Right lobe of liver (tissue), 6 donors: ENCODE data around the gene POLR2E. TPM values are rescaled to one million over a fixed set of nuclear protein-coding genes. Genes with fewer than 3 reads are reported as not detected.

Experiments used
- ATAC-seq, 4 donors: fragments of 200-7000 bp; cut with Tn5 transposase; one replicate each; pipeline ENCODE4 v1.9.1; 2020; ENCODE audit warnings: mild to moderate bottlenecking in 4 of 4, moderate library complexity in 4 of 4
- DNase-seq, 3 donors: peaks; one replicate each; pipeline ENCODE4 v3.0.0-alpha.2; 2020
- H3K27ac ChIP-seq, 3 donors: fragments of 200-600 bp; one replicate each; pipeline ENCODE4 v1.8.0; 2022
- H3K27me3 ChIP-seq, 2 donors: fragments of 200-600 bp; one replicate each; pipeline ENCODE4 v1.8.0; 2022
- H3K36me3 ChIP-seq, 4 donors: fragments of 200-600 bp; sonication (generic) in 1 of 4; one replicate each; pipeline versions ENCODE4 v1.5.1 to v1.8.0; 2017 to 2022; ENCODE audit warnings: control low read depth in 1 of 4
- H3K4me1 ChIP-seq, 4 donors: fragments of 200-600 bp; sonication (generic) in 1 of 4; one replicate each; pipeline versions ENCODE4 v1.5.1 to v1.8.0; 2017 to 2022; ENCODE audit warnings: control low read depth in 1 of 4
- H3K4me3 ChIP-seq, 3 donors: fragments of 200-600 bp; one replicate each; pipeline ENCODE4 v1.8.0; 2022
- H3K9me3 ChIP-seq, 4 donors: fragments of 200-600 bp; sonication (generic) in 1 of 4; one replicate each; pipeline versions ENCODE4 v1.5.1 to v1.8.0; 2017 to 2022; ENCODE audit warnings: control low read depth in 1 of 4
- POLR2A ChIP-seq: fragments of 450-650 bp; IDR thresholded peaks from one replicate; pipeline ENCODE4 v1.6.1; 2017; ENCODE audit warnings: antibody characterized with exemption, mild to moderate bottlenecking
- WGBS: methylation state at CpG from one replicate; pipeline ENCODE4 v1.1.6; 2018; ENCODE audit warnings: low coverage, low lambda C conversion rate; ENCODE audit not compliant: insufficient coverage; ENCODE audit errors: missing lambda C conversion rate; 5-methylcytosine and 5-hydroxymethylcytosine counted together
- intact Hi-C, 2 donors: fragments of 100-400 bp; cut with DNase I; formaldehyde crosslinking; loops; one replicate each; pipeline versions ENCODE4 v1.11.2 to v1.14.1; 2022
- total RNA-seq, 6 experiments: library from RNA; depleted of rRNA in 2 of 6; stranded (reverse); fragments of >200 nt in 2 of 6; fragmentation: NEBNext Ultra II Directional in 3 of 6; extraction: Animal tissue kit (Norgen Biotek cat#: 25700) in 3 of 6; gene quantifications; one replicate each; pipeline versions ENCODE4 v1.1.0 to v1.2.4, GENCODE V29; 2016 to 2023
- TF ChIP-seq, protein P1 (sequence below), 4 donors: fragments of 200-600 bp in 3 of 4; fragments of 450-650 bp in 1 of 4; IDR thresholded peaks; one replicate each; pipeline versions ENCODE4 v1.5.1 to v1.8.0; 2016 to 2022; ENCODE audit warnings: antibody characterized with exemption in 4 of 4, mild to moderate bottlenecking in 2 of 4
- donor health status: DM: no; HTN: yes; CAD: no.
- donor health status: DM: no; HTN: no; CAD: no.
- donor health status: DM: no; HTN: no; CAD: no.
- donor health status: DM: no; HTN: yes; CAD: no.
- donor health status: DM: no; HTN: yes; CAD: no.

Gene POLR2E
- total RNA-seq, 6 experiments from 2014 or later = 112 to 256 (median 131) TPM

DNA sequence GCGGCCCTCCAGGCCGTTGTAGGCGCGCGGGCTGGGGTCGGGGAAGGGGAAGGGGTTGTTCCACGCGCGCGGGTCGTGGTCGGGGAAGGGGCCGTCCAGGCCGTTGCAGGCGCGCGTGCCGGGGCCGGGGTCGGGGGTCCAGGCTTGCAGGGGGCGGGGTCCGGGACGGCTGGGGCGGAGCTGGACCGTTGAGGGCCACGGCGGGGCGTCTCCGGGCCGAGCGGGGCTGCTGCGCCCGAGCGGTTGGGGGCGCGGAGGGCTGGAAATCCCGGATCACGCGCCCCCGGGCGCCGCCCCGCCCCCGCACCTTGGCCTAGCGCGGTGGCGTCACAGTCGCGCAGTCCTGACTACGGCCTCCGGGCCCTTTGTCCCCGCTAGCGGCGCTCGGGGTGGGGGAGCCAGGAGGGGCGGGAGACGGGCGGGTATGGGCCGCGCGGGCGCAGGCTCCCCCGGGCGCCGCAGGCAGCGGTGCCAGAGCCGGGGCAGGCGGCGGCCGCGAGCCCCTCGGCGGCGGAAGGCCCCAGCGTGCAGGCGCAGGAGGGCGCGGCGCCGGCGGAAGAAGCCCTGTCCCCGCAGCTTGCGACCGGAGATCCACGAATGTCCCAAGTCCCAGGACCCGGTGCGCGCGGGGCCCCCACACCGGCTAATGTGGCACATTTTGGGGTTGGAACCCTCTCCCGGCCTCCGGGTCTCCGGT lies 9.3 kb upstream of the POLR2E start:
- DNase-seq = peak; percentile 87 to 88 (median 88)
- TF ChIP-seq, protein P1, sequence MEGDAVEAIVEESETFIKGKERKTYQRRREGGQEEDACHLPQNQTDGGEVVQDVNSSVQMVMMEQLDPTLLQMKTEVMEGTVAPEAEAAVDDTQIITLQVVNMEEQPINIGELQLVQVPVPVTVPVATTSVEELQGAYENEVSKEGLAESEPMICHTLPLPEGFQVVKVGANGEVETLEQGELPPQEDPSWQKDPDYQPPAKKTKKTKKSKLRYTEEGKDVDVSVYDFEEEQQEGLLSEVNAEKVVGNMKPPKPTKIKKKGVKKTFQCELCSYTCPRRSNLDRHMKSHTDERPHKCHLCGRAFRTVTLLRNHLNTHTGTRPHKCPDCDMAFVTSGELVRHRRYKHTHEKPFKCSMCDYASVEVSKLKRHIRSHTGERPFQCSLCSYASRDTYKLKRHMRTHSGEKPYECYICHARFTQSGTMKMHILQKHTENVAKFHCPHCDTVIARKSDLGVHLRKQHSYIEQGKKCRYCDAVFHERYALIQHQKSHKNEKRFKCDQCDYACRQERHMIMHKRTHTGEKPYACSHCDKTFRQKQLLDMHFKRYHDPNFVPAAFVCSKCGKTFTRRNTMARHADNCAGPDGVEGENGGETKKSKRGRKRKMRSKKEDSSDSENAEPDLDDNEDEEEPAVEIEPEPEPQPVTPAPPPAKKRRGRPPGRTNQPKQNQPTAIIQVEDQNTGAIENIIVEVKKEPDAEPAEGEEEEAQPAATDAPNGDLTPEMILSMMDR (IDR thresholded peaks at IDR 0.05) = peak in 1 of 4 donors; percentile 11
- peak; percentile 14 for TF ChIP-seq POLR2A
- intact Hi-C loops = no loop called here
- H3K27ac ChIP-seq = peak overlapping the region; percentile 83 to 94 (median 92)
- H3K4me3 ChIP-seq = peak overlapping the region; percentile 68 to 79 (median 78)
- H3K27me3 ChIP-seq = no peaks in the 10 kb centered on the region
- peaks cover 0 to 30% (median 12%) of the 10 kb centered on the region in 4 donors for H3K36me3 ChIP-seq
- 0% methylated on average over 1 of the region's 93 CpGs for WGBS
- no peaks in the 10 kb centered on the region for H3K9me3 ChIP-seq
- peak; percentile 18 to 56 (median 41) for ATAC-seq
- H3K4me1 ChIP-seq = peaks cover 2 to 35% (median 14%) of the 10 kb centered on the region in 4 donors

DNA sequence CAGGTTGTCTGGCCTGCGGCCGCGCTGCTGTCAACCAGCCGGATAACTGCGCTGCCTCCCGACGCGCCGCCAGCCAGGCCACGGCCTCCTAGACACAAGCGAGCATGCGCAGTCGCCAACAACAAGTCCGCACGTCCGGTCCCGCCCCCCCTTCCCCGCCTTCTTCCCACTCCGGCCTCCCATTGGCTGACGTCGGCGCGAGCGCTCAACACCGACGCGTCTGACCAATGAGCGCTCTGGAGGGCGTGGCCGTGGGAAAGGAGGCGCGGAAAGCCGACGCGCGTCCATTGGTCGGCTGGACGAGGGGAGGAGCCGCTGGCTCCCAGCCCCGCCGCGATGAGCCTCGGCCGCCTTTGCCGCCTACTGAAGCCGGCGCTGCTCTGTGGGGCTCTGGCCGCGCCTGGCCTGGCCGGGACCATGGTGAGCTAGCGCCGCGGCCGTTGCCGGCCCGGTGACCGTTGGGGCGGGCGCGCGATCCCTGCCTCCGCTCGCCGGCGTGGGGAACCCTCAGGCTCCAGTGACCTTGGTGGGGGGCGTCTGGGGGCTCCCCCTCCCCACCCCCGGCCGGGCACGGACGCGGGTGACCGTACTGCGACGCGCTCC lies 8.6 kb upstream of the POLR2E start, which contains the start of gene GPX4:
Gene GPX4 (plus strand): TSS at position 287 of the 603 bp plus-strand sequence. CDS start 50 bp downstream, at position 337.
- peak; percentile 99 for TF ChIP-seq POLR2A
- TF ChIP-seq, protein P1 (IDR thresholded peaks at IDR 0.05) = no peak
- Histone ChIP-seq H3K27ac (peak within 1 kb of the TSS; percentile 83 to 94 (median 92)), H3K36me3 (peaks cover 0 to 25% (median 9%) of the 10 kb centered on the region in 4 donors), H3K4me1 (peaks cover 2 to 42% (median 19%) of the 10 kb centered on the region in 4 donors), H3K27me3 (no peaks in the 10 kb centered on the region), H3K9me3 (no peaks in the 10 kb centered on the region), H3K4me3 (peak within 1 kb of the TSS; percentile 68 to 79 (median 78))
- peak; percentile 100 for DNase-seq
- peak; percentile 71 to 88 (median 85) for ATAC-seq
- intact Hi-C loops = no loop called here
- 0% methylated on average over 27 of the region's 75 CpGs for WGBS

DNA sequence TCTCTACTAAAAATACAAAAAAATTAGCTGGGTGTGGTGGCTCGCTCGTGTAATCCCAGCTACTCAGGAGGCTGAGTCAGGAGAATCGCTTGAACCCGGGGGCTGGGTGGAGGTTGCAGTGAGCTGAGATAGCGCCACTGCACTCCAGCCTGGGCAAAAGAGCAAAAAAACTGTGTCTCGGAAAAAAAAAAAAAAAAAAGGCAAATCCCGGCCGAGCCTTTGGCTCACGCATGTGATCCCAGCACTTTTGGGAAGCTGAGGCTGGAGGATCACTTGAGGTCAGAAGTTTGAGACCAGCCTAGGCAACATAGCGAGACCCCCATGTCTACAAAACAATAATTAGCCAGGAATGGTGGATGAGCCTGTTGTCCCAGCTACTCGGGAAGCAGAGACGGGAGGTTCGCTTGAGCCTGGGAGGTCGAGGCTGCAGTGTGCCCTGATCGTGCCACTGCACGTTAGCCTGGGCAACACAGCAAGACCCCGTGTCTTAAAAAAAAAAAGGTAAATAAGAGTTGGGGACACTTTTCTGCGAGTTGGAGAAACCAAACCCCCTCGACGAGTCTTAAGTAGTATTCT lies 8.0 kb upstream of the POLR2E start:
- intact Hi-C loops = no loop called here
- Histone ChIP-seq H3K27me3 (no peaks in the 10 kb centered on the region), H3K9me3 (no peaks in the 10 kb centered on the region), H3K36me3 (peaks cover 0 to 21% (median 8%) of the 10 kb centered on the region in 4 donors), H3K4me3 (peak overlapping the region in 2 of 3 donors; percentile 38 to 78), H3K4me1 (peaks cover 2 to 46% (median 22%) of the 10 kb centered on the region in 4 donors), H3K27ac (peak overlapping the region; percentile 80 to 89 (median 83))
- WGBS = 15% methylated on average over 11 of the region's 20 CpGs
- DNase-seq (no peak), ATAC-seq (no peak)
- TF ChIP-seq POLR2A = no peak
- TF ChIP-seq, protein P1 (IDR thresholded peaks at IDR 0.05) = no peak

DNA sequence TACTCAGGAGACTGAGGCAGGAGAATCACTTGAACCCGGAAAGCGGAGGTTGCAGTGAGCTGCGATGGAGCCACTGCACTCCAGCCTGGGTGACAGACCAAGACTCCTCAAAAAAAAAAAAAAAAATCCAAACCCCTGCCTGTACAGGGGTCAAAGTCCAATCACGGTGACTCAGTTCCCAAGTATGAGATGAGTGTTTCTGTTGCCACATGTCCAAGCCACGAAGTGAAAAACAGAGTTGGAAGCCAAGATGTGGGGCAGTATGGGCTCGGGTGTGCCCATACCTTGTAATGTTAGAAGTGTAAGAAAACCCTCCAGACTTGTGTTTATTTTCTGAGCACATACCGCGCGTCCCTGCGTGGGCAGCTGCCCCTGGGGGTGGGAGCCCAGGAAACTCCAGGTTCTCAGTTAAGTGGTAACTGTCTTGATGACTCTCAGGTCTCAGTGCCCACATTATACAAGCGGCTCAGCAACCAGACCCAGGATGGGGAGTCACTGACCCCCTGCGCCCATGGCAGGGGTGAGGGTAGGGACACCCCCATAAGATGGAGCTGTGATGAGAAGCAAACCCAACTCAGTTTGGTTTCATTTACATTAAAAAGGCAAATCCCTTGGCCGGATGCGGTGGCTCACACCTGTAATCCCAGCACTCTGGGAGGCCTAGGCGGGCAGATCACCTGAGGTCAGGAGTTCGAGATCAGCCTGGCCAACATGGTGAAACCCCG lies 7.4 kb upstream of the POLR2E start:
- Histone ChIP-seq H3K4me1 (peaks cover 2 to 47% (median 23%) of the 10 kb centered on the region in 4 donors), H3K4me3 (no peak overlapping the region), H3K27ac (peak overlapping the region; percentile 80 to 89 (median 83)), H3K36me3 (peaks cover 0 to 15% (median 7%) of the 10 kb centered on the region in 4 donors), H3K27me3 (no peaks in the 10 kb centered on the region), H3K9me3 (no peaks in the 10 kb centered on the region)
- 44% methylated on average over 10 of the region's 17 CpGs for WGBS
- ATAC-seq (peak in 1 of 4 donors; percentile 5), DNase-seq (no peak)
- intact Hi-C loops = no loop called here
- TF ChIP-seq POLR2A = no peak
- TF ChIP-seq, protein P1 (IDR thresholded peaks at IDR 0.05) = no peak
